ENCODE measurements around the gene PYGM. TPM values are rescaled to one million over a fixed set of nuclear protein-coding genes. Genes with fewer than 3 reads are reported as not detected.

Gene PYGM
- polyA plus RNA-seq, 1 donor = 1.8 TPM

DNA sequence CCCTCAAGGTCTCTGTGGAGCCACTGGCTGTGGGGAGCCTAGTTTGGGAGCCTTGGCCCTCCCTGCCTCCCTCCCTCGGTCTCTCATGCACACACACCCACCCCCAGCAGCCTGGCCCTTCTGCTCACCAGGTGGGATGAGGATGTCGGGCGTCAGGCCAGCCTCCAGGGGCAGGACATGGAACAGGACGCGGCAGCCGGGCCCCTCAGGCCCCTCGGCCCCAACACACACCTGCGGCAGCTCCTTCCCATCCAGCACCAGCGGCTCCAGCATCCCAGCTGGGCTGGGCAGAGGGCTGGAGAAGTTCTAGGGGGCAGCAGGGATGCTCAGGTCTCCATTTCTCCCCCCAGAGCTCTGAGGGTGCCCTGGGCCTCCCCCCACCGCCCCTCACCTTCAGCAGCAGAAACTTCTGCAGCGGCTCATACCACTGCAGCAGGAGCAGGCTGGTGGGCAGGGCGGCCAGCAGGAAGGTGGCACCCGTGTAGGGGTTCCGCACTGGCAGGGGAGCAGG lies 32.1 kb upstream of the PYGM start:
- DNase-seq = no peak

DNA sequence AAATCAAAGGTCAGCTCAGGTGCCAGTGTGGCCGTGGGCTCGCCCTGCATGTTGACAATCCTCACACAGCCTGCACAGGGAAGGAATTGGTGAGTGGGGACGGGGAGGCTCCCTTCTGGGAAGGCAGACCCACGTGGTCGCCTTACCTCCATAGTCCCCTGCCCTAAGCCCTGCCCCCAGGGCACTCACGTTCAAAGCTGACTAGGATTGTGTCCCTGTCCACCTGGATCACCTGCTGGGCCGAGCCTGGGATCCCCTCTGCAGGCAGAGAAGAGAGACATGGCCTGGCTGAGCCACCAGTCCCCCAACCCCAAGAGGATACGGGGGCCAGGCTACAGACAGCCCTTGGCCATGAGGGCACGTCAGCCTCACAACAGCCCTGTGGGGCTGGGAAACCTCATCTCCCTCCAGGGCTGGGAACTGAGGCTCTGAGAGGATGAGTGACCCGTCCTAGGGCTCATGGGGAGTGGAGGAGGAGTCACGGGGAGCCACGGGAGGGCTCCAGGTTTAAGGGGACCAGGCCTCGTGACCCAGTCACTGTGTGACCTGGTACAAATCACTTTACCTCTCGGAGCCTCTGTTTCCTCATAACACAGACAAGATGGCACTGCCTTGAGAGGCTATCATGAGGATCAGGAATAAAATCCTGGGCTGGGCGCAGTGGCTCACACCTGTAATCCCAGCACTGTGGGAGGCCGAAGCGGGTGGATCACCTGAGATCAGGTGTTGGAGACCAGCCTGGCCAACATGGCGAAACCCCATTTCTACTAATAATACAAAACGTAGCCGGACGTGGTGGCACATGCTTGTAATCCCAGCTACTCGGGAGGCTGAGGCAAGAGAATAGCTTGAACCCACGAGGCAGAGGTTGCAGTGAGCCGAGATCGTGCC lies 30.7 kb upstream of the PYGM start:
- DNase-seq = no peak

DNA sequence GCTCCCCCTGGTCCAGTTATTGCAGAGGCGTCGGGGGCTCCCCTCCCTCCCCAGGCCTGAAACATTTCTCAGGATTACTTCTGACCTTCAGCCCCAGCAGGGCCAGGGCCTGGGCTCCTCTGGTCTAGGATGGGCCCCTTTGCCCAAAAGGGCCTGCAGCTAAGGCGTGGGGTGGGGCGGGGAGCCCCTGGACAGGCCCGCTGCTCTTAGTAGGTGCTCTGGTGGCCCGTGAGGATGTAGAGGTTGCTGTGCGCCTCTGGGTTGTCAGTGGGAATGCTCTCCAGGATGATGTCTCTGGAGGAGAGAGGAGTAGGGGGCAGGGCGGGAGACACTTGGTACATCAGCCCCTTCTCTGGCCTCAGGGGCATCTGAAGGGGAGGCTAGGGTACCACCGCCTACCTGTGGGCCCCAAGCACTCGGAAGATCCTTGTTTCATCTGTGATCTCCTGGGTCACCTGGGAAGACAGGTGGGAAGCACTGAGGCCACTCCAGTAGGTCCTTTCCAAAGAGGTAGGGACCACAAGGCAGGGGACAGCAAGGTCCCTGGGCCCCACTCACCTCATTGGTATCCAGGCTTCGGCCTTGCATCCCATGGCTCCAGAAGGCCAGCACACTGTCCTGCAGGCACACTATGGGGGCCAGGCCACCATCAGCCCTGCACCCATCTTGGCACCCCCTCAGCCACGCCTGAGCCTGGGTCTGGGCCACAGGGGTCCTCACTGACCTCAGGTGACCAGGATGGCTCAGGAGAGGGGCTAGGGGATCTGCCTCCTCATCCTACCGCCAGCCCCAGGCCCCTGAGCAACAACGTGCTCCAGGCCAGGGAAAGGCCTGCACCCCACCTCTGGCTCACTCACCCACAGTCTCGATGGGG lies 29.8 kb upstream of the PYGM start:
- DNase-seq = no peak

DNA sequence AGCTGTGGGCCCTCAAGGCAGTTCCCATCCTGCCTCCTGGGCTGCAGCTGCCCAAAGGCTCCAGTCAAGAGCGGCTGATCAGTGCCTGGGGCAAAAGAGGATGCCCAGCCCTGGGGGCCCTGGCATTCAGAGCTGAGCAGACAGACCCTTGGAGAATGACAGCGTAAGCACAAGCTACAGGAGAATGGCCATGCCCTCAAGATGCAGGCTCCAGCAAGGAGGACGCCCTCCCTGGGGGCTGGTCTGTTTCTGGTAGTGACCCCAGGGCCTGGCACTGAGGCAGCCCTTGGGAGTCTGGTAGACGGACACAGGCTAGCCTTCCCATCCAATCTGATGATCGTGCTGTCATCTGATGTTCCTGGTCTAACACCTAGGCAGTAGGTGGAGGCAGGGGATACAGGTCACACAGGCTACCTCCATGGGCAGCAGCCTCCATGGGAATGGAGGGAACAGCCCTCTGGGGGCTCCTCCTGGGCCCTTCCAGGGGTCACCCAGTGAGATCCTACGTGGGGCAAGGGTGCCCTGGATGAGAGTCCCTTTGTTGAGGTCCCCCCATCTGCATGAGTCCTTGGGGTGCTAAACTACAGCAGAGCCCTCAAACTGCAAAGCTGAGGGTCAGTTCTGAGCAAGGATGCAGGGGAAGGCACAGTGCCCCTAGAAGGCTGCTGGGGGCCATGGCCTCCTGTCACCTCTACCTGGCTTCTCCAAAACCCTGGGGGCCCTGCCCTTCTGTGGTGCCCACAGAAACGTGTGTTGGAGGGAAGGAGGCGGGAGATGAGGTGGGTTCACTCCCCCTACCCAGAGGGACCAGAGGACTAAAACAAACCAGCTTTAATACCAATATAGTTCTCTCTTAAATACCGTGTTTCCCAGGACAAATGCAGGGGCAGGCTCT lies 28.8 kb upstream of the PYGM start:
- no peak for DNase-seq

DNA sequence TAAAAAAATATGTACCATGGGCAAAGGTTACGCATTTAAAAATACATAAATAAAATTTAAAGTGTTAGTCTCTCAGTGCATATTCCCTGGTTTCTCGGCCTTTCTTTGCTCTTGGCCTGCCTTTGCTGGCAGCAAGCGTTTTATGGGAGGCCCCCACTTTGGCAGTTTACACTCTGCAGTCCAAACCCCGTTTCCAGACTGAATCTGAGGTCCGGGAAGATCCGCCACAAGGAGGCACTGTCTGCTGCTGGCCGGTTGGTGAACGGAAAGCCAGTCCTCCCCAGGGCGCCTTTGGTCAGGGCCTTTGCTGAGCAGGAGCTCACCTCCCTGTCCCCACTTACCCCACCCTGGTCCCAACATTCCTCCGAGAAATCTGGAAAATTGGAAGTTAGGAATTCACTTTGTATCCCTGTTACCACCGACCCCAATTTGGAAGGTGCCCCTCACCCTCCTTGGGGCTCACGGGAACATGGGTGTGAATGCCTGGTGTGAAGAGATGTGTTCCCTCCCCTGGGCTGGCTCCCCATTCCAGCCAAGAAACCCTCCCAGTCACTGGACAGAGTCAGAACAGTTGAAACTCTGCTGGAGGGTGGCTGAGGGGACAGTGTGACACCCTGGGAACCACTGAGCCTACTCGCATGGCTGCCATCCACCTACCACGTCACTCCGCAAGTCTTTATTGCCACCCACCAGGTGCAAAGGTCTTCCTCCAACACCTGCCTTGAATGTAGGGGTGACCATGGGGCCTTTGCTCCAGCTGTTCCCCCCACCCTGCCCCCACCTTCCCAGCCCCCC lies 27.9 kb upstream of the PYGM start:
- no peak for DNase-seq

DNA sequence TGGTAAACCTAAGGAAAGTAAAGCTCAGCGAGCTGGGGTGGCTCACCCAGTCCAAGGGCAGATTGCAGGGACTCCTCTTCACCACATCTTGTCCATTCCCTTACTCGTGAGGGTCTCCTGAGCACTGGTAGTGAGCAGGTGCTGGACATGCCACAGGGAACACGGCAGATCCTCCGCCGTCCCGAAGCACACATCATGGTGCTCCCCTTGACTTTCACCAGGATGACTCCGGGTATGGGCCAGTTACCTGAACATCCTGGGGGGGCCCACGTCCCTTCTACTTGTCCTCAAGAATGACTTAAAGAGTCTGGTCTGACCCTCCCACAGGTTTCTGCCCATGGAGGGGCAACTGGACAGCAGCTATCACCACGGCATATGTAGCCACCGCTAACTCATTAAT lies 26.5 kb upstream of the PYGM start:
- no peak for DNase-seq

DNA sequence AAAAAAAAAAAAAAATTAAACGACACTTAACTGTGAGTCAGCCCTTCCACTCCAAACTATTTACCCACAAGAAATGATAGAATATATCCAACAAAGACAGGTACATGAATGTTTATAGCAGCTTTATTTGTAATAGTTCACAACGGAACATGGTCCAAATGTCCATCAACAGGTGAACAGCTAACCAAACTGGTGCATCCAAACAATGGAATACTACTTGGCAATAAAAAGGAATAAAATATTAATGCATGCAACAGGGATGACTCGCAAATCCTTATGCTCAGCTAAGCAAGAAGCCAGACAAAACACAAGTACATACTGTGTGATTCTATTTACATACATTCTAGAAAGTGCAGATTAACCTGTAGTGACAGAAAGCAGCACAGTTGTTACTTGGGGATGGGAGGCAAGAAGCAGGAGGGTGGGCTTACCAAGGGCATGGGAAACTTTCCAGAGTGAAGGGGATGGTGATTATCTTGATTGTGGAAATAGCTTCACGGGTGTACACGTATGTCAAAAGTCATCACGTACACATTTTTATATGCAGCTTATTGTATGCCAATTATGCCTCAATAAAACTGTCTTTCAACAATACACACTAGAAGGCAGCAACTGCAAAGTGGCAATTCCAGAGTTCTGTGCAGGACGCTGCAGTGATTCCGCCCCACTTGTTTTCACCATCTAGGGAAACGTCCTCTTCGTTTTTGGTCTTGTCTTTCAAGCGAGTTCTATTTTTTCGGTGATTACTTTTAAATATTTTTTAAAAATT lies 25.2 kb upstream of the PYGM start:
- no peak for DNase-seq

DNA sequence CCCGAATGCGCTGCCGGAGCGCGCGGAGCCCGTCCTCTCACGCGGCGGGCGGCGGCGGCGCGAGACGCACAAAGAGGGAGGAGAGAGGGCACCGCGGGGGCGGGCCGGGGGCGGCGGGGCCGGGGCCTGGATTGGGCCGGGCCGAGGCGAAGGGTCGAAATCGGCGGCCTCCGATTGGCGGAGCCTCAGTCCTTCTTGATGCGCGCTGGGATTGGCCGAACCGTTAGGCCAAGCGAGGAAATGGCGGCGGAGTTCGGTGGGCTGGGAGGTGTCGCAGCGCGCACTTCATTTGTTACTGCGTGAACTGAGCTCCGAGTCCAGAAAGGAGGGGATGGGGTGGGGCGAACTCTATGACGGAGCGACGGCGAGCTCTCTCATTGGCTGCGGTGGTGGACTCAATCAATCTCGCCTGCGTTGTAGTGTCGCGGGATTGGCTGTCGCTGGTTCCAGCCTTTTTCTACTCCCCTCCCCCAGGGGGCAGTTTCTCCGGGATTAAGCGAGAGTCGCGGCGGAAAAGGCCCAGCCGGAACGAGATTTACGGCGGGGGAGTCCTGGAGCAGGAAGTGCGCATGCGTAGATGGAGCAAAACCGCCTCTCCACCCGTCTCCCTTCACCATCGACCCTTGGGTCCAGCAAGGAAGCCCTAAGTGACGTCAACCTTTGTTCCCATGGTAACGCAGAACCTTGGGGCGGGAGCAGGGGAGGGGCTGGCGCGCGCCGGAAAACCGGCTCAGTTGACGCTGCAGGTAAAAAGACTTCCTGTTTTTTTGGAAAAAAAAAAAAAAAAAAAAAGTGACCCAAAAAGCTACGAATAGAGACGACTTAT lies 18.9 kb upstream of the PYGM start, which contains the start of gene SF1:
SF1 (minus strand) TSS at position 70 of the 826 bp plus-strand sequence. CDS start 150 bp downstream, outside the sequence.
- DNase-seq = peak; percentile 100

DNA sequence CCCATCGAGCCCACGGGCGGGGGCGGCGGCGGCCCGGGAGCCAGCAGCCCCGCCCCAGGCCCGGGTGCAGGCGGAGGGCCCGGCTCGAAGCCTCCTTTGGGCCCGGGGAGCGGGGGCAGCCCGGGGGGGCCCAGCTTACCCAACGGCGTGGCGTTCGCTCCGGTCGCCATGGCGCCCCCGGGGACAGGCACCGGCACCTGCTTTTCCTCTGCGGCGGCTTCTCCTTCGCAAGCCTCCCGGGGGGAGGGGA lies 18.4 kb upstream of the PYGM start:
- DNase-seq = no peak

DNA sequence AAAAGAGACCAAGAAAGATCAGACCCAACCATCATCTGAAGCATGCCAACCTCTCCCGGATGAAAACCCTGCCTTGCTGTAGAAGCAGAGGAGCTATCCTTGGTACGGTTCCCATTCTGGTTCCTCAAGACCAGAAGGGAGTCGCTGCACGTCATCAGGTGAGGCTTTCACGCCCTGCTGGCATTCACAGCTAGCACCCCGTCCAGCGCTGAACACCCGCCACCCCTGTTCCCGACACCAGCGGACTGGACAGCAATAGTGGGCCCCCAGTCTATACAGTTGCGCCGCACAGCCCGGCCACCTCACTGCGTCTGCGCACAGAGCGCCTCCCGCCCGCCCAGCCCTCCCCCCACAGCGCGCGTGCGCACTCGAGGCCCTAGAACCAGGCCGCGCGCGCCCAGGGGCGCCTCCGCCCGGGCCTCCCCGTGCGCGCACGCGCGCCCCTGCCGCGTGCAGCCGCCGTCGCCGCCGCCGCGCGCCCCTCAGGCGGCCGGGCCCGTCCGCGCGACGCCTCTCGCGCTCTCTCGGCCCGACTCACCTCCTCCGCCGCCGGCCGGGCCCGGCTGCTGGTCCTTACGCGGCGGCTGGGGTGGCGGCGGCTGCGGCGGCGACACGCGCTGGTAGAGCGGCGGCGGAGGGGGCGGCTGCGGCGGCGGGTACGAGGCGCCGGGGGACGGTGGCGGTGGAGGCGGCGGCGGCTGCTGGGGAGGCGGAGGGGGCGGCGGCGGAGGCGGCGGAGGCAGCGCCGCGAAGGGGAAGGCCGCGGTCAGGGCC lies 17.9 kb upstream of the PYGM start:
- peak; percentile 86 for DNase-seq

DNA sequence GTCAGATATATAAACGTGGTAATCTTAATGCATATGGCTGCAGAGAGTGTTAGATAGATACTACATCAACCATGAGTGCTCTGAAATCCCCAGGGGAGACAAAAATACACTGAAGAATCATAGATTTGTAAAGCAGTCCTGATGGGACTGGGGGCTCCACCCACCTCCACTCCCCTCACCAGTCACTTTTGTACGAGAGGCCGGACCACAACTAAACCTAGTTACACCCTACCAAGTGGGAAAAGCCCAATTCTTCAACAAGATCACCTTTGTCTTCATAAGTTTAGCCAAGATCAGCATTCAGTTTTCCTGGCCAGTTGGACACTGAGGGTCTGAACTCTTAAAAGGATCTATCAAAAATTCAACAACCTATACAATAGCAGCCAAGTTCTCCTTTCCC lies 17.1 kb upstream of the PYGM start:
- no peak for DNase-seq

DNA sequence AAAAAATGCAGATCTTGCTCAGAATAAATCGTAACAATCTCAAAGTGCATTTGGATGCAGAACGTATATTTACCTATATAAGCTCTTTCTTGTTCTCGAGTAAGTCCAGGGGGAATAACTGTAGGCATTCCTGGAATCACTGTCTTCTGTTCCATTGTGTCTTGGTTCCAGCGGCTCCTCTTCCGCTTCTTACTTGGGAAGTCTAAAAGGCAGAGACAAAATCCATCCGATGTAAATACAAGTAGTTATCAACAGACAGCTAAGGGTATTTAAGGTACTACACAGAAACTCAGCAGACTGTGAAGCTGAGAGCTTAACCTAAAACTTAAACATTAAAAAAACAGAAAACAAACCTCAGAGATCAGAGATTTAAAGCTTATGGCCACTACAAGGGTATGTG lies 16.7 kb upstream of the PYGM start:
- no peak for DNase-seq

DNA sequence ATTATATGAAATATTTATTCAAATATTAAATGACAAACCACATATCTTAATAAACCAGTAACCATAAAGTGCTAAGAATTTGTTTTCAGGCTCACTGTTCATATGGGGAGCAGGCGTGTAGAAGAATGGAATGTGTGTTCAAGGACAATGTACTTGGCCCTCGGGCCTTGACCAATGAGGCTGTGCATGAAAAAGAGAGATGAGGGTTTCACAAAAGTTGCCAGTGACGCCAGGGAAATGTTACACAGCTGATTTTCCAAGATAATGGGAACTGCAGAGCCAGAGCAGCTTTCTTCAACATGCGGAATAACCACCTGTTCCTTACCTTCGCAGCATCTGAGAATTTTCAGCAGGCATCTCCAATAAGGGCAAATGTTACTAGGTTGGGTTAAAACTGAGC lies 14.4 kb upstream of the PYGM start:
- no peak for DNase-seq

DNA sequence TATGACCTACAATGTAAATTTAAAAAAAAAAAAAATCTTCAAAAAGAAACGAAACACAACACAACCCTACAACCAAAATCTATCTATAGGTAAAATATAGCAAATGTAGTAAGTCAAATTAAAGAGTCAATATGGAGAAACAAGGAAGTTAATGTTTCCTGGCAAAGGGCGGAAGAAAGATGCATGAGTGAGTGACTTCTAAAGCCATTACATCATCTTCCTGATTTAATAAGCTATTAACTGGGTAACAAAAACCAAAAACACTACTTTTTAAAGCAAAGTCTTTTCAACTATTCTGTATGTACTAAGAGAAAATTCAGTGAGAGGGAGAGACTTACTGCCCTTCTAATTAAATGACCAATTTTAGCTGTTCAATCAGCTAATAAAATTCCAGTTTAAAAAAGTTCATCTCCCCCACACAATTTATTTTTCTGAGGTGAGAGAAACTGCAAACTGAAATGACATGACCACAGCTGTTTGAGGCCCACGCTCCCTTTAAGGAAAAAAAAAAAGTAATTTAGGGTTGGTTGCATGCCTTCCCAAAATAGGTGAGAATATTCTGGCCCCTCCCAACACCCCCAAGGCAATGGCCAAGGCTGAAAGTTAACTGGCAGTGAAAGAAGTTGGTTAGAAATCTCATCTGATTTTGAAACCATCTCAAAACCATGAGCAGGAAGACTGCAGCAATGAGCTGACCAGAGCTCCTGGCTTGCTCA lies 12.7 kb upstream of the PYGM start:
- DNase-seq = no peak

DNA sequence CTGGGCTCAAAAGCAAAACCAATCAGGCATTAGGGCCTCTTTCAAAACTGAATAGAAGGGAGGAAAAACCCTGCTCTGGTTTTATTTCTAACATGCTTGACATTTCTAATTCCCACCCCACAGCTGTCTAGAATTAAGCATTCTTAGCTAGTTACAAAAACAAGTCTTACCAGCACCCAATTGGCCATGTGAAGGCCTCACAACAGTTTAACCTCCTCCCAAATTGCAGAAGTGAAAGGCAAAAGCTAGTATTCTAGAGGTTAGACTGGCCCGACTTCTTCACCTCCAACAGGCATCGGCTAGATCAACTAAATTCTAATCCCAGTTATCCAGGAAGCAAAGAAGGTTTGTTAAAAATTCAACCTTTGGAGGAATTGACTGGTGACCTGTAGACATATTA lies 12.1 kb upstream of the PYGM start:
- DNase-seq = no peak

DNA sequence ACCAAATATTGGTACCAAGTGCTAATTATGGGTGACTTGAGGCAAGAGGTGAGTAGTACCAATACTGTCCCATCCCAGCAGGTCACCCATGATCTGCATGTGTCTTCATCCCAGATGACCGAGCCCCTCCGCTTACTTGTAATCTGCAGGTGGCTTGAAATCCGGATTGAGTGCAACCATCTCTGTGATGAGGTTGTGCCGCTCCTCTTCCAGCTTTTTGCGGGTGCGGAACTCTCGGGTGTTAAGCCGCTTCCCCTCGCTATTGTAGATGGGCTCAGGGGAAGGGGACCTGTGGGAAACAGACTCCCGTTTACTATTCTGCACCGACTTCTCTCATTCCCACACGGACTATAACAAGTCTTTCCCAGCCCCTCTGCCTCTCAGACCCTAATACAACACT lies 10.3 kb upstream of the PYGM start:
- DNase-seq = no peak

DNA sequence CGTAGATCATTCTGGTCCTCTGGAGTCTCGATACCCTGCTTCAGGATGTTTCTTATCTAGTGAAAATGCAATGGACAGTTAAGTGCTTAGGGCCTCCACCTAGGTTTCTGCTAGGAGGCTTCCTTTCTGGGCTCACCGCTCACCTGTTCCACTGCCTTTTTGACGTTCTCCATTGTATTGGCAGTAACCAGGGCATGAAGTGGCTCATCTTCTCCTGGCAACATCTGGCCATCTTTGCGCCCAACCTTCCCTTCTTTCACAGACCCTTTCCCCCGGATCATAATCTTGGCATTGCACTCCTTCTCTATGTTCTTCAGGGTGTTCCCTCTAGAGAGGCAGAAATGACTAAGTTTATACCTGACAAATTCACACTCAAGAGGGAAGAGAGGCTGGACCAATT lies 9.5 kb upstream of the PYGM start:
- DNase-seq = no peak

DNA sequence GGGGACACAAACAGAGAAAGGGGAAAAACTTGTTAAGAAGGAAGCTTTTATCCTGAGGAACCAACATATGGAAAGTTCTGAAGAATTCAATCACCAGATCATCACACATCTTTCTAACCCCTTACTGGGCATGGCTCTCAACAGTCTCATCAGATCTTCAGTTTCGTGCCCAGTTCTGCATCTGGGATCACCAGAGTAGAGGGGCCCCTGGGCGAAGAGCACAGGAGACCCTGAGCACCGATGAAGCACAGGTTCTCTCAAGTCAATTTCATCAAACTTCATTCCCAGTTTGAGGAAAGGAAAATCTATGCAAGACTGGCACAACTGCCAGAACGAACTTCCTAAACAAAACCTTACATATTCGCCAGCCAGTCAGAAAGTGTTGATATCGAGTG lies 8.5 kb upstream of the PYGM start:
- DNase-seq = no peak

All from left kidney (tissue), 2 donors.